ENCODE measurements around the gene SPRYD7.
"Not testable (repeated sequence)": the region's sequence is repeated elsewhere in the genome, so short reads cannot be mapped to it uniquely, and the experiment has no call there.

The SPRYD7 gene

GRCh38 chr13:49933511-49933910 is 2.6 kb downstream of the SPRYD7 start:
- no peak for DNase-seq (ENCODE audit: low read depth in 2 of 2, low spot score in 1 of 2)

DNA sequence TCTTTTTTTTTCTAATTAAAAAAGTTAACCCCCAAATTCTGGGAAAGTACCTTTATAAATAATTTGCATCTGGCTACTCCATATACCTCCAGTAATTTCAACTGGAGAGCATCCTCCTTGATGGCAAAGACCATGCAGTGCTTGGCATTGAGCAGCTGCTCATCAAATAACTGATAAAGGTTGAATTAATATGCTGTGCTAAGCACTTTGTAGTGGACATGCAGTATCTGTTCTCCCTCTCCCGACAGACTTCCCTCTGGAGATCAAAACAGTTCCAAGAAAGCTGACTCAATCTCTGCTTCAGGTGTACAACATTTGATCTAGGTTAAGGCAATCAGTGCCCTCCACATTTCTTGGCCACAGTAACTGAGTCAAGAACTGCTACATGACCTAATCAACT is 3.3 kb downstream of the SPRYD7 start:
- no peak for DNase-seq (ENCODE audit: low read depth in 2 of 2, low spot score in 1 of 2)

GRCh38 chr13:49932066-49932465 is 4.1 kb downstream of the SPRYD7 start:
- no peak for DNase-seq (ENCODE audit: low read depth in 2 of 2, low spot score in 1 of 2)

DNA sequence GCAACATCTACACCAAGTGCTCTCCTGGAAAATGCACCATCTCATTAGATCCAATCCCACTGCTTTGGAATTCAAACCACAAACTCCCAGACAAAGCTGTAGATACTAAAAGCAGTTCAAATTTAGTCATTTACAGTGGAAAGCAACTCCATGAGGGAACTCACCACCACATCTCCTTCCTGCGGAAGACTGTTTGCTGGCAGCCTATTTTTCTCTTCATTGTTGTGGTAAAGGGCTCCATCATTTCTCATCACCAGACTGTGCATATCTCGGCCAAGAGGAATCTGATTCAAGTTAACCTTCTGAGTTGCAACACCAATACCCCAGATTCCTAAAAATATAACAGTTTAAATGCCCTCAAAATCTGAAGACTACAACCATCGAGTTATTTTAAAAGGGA is 8.4 kb downstream of the SPRYD7 start:
- no peak for DNase-seq (ENCODE audit: low read depth in 2 of 2, low spot score in 1 of 2)

DNA sequence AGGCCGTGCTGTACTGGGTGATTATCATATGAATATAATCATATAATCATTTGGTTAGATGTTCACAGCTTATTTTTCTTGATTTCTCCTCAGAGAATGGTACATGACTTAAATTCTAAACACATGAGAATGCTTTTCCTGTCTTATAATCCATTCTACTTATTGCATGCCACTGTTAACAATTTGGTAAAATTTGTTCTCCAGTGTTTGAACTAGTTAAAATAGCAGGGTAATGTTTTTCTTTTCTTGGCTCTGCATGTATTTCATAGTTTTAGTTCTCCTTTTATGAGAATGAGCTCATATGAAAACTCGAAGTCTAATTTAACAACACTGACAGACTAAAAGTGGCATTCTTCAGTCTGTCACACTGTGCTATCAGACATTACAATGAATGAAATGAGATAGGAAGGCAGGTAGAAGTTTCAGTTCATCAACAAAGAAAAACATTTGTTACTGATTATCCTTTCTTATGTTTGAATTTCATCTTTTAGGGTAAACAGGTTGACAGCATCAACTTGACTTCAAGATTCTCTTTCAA is 10.2 kb downstream of the SPRYD7 start:
- no peak for DNase-seq (ENCODE audit: low read depth in 2 of 2, low spot score in 1 of 2)

GRCh38 chr13:49922301-49922700 is 13.8 kb downstream of the SPRYD7 start:
- DNase-seq (ENCODE audit: low read depth in 2 of 2, low spot score in 1 of 2): no peak

- DNase-seq (ENCODE audit: low read depth in 2 of 2, low spot score in 1 of 2): not testable (repeated sequence)
Observed at GRCh38 chr13:49920969-49921368, 15.2 kb downstream of the SPRYD7 start.

DNA sequence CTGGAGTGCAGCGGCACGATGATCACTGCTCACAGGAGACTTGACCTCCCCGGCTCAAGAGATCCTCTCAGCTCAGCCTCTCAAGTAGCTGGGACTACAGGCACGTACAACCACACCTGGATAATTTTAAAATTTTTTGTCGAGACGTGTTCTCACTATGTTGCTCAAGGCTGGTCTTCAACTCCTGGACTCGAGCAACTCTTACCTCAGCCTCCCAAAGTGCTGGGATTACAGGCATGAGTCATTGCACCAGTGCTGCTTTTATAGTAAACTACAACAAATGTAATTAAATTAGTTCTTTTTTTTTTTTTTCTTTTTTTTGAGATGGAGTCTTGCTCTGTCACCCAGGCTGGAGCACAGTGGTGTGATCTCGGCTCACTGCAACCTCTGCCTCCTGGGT is 18.0 kb downstream of the SPRYD7 start:
- not testable (repeated sequence) for DNase-seq (ENCODE audit: low read depth in 2 of 2, low spot score in 1 of 2)

GRCh38 chr13:49914947-49915346 is 21.2 kb downstream of the SPRYD7 start:
- DNase-seq (ENCODE audit: low read depth in 2 of 2, low spot score in 1 of 2): no peak

DNA sequence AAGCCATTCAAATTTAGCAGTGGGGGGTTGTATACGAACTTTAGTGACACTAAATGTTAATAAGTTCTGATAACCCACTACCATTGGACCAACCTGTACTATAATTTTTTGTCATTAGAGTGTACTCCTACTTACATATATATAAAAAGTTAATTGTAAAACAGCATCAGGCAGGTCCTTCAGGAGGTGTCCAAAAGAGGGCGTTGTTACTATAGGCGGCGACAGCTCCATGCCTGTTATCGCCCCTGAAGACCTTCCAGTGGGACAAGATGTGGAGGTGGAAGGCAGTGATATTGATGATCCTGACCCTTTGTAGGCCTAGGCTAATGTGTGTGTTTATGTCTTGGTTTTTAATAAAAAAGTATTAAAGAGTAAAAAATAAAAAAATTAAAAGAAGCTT is 27.5 kb downstream of the SPRYD7 start:
- DNase-seq (ENCODE audit: low read depth in 2 of 2, low spot score in 1 of 2): no peak

DNA sequence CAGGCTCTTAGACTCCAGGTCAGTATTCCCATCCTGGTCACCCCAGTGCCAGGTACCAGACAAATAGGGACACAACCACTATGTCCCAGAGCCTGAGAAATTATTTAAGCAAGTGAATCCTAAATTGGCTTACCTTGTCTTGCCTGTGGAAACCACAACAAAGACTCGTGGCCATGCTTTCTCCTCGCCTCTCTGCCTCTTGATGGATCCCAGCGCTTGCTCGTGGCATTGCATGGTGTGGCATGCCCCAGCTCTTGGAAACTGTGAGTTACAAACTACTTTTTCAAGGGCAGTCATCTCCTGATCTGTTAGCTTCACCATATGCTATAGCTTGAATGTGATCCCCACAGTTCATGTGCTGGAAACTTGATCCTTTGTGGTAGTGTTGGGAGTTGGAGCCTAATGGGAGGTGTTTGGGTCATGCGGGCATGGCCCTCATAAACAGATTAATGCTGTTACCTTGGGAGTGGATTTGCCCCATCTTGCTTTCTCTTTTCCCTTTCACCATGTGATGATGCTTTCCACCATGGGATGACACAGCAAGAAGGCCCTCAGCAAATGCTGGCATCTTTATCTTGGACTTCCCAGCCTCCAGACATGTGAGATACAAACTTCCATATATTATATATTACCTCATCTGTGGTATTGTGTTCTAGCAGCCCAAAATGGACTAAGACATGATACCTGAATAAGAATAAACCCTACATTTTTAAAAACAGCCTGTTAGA is 31.2 kb downstream of the SPRYD7 start:
- no peak for DNase-seq (ENCODE audit: low read depth in 2 of 2, low spot score in 1 of 2)

DNA sequence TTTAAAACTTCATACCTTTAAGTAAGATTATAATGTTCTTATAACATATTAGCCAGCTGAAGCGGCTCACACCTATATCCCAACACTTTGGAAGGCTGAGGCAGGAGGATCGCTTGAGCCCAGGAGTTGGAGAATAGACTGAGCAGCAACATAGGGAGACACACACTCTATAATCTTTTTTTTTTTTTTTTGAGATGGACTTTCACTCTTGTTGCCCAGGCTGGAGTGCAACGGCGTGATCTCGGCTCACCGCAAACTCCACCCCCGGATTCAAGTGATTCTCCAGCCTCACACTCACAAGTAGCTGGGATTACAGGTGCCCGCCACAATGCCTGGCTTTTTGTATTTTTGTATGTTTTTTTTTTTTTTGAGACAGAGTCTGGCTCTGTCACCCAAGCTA is 37.3 kb downstream of the SPRYD7 start:
- DNase-seq (ENCODE audit: low read depth in 2 of 2, low spot score in 1 of 2): no peak

DNA sequence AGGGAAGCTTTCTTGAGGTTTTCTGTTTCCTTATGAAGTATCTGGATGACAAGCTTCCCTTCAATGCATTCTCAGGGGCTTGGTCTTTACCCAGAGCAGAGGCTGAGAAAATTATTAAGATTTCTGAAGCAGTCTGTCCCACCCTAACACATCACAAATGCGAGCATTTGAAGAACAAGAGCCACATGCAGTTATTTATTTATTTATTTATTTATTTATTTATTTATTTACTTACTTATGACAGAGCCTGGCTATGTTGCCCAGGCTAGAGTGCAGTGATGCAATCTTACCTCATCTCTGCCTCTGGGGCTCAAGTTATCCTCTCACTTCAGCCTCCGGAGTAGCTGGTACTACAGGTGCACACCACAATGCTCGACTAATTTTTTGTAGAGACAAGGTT is 38.4 kb downstream of the SPRYD7 start:
- DNase-seq (ENCODE audit: low read depth in 2 of 2, low spot score in 1 of 2): no peak

DNA sequence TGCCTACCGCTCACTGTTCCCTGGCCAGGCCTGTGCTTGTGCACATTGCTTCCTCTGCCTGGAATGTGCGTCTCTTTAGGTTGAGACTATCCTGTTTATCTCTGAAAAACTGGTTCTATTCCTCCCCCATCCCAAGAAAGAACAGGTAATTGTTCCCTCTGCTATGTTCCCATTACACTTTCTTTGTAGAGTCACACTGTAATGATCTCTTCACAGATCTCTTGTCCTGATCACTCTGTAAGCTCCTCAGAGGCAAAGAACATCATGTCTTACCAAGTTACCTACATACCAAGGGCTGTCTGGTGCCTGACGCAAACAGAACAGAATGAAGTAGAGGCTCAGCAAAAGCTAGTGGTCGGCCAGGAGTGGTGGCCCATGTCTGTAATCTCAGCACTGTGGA is 40.3 kb downstream of the SPRYD7 start:
- DNase-seq (ENCODE audit: low read depth in 2 of 2, low spot score in 1 of 2): no peak

- DNase-seq (ENCODE audit: low read depth in 2 of 2, low spot score in 1 of 2): no peak
Observed at GRCh38 chr13:49893591-49893990, 42.5 kb downstream of the SPRYD7 start.

DNA sequence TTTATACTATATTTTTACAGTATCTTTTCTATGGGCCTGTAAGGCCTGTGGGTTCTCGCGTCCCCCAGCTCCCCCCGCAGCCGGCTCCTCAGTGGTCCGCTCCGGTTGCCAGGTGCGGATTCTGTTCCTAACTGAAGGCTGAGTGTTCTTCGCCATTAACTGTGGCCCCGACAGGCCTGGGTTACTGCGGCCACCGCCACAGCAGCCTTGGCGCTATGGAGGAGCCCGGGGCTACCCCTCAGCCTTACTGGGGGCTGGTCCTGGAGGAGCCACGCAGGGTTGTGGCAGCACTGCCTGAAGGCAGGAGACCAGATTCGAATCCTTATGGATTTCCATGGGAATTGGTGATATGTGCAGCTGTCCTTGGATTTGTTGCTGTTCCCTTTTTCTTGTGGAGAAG is 45.8 kb downstream of the SPRYD7 start:
- DNase-seq (ENCODE audit: low read depth in 2 of 2, low spot score in 1 of 2): no peak

GRCh38 chr13:49878682-49879081 is 57.5 kb downstream of the SPRYD7 start:
- no peak for DNase-seq (ENCODE audit: low read depth in 2 of 2, low spot score in 1 of 2)

GRCh38 chr13:49877629-49878218 is 58.4 kb downstream of the SPRYD7 start:
- no peak for DNase-seq (ENCODE audit: low read depth in 2 of 2, low spot score in 1 of 2)

DNA sequence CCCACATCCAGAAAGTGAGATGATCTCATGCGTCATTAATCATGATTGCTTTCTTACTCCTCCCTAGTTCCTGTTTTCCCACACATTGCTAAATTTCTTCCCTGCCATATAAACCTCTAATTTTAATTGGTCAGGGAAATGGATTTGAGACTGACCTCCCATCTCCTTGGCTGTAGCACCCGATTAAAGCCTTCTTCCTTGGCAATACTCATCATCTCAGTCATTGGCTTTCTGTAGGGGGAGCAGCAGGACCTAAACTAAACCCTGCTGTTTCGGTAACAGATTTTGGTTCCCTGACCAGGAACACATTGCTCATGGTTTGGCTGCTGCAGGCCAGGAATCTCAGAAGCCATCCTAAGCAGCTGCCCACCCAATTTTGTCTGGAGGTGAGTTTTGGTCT is 61.7 kb downstream of the SPRYD7 start:
- DNase-seq (ENCODE audit: low read depth in 2 of 2, low spot score in 1 of 2): no peak

GRCh38 chr13:49869519-49869918 is 66.6 kb downstream of the SPRYD7 start:
- DNase-seq (ENCODE audit: low read depth in 2 of 2, low spot score in 1 of 2): no peak

DNA sequence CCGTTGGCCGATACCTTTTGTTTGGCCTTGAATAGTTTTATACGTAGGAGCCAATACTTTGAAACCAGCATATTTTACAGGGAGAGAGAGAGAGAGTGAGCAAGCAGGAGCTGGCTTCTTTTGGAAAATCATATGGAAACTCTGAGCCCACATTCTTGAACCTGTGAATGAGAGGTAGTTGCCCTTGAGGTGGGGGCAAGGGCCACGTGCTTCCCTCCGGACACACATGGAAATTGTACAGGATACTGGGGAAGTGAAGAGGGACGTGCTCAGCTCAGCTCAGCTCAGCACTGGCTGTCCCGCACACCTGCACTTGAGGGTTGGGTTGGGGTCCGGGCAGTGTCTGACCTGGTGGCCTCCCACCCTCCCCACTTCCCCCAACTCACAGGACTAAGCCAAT is 68.3 kb downstream of the SPRYD7 start:
- DNase-seq (ENCODE audit: low read depth in 2 of 2, low spot score in 1 of 2): no peak

GRCh38 chr13:49865218-49865617 is 70.9 kb downstream of the SPRYD7 start:
- no peak for DNase-seq (ENCODE audit: low read depth in 2 of 2, low spot score in 1 of 2)

- no peak for DNase-seq (ENCODE audit: low read depth in 2 of 2, low spot score in 1 of 2)
Observed at GRCh38 chr13:49864509-49864908, 71.6 kb downstream of the SPRYD7 start.

Data from stimulated activated CD8-positive, alpha-beta memory T cell treated with anti-CD3 and anti-CD28 coated beads, Interleukin-4, amount 100 ng/mL, for 4 hours (primary cell).